Fibroblast of lung (primary cell): ENCODE measurements around the gene ARPC2. TPM values are rescaled to one million over a fixed set of nuclear protein-coding genes. Genes with fewer than 3 reads are reported as not detected.
A peak's percentile ranks its signal among the peaks of the same experiment; 100 is the strongest.

Experiments
- DNase-seq, 2 donors: peaks; one replicate each; pipeline versions ENCODE4 v3.0.0 to v3.0.0-alpha.2; 2010; ENCODE audit warnings: low read depth in 2 of 2
- H2AFZ ChIP-seq: 2 replicates; pipeline ENCODE4 v1.5.1; 2012; ENCODE audit warnings: low read length, control low read depth, inconsistent platforms
- H3K27ac ChIP-seq: 2 replicates; pipeline ENCODE4 v1.5.1; 2011; ENCODE audit warnings: low read length, control low read depth; ENCODE audit not compliant: insufficient read depth
- H3K27me3 ChIP-seq: 2 replicates; pipeline ENCODE4 v1.5.1; 2011; ENCODE audit warnings: mild to moderate bottlenecking, low read length; ENCODE audit not compliant: control insufficient read depth, insufficient read depth
- H3K36me3 ChIP-seq: 2 replicates; pipeline ENCODE4 v1.5.1; 2011; ENCODE audit warnings: low read length; ENCODE audit not compliant: control insufficient read depth, insufficient read depth
- H3K4me1 ChIP-seq: 2 replicates; pipeline ENCODE4 v1.5.1; 2011; ENCODE audit warnings: low read length; ENCODE audit not compliant: control insufficient read depth, insufficient read depth; ENCODE audit errors: extremely low read depth
- H3K4me2 ChIP-seq: 2 replicates; pipeline ENCODE4 v1.5.1; 2011; ENCODE audit warnings: low read length, control low read depth; ENCODE audit not compliant: insufficient read depth; ENCODE audit errors: extremely low read depth
- H3K4me3 ChIP-seq, 4 experiments: fragments of 200-600 bp in 1 of 4; sonication (generic) in 1 of 4; replicated peaks in 1 of 4; 2 replicates each; pipeline ENCODE4 v1.5.1; 2011 to 2016; ENCODE audit warnings: low read length in 4 of 4, low read depth in 3 of 4, mild to moderate bottlenecking in 3 of 4, control low read depth in 2 of 4, inconsistent platforms in 1 of 4, mixed read lengths in 1 of 4; ENCODE audit not compliant: insufficient read depth in 1 of 4; ENCODE audit errors: control extremely low read depth in 1 of 4
- H3K79me2 ChIP-seq: 2 replicates; pipeline ENCODE4 v1.5.1; 2012; ENCODE audit warnings: mild to moderate bottlenecking, low read length, inconsistent platforms; ENCODE audit not compliant: control insufficient read depth, insufficient read depth
- H3K9ac ChIP-seq: 2 replicates; pipeline ENCODE4 v1.5.1; 2011; ENCODE audit warnings: mild to moderate bottlenecking, low read length, control low read depth; ENCODE audit not compliant: insufficient read depth
- H3K9me3 ChIP-seq: 2 replicates; pipeline ENCODE4 v1.5.1; 2012; ENCODE audit warnings: low read depth, low read length; ENCODE audit not compliant: control insufficient read depth, insufficient read depth
- H4K20me1 ChIP-seq: 2 replicates; pipeline ENCODE4 v1.5.1; 2011; ENCODE audit warnings: low read length; ENCODE audit not compliant: control insufficient read depth, insufficient read depth; ENCODE audit errors: extremely low read depth
- EZH2 ChIP-seq: IDR thresholded peaks from 2 replicates; pipeline ENCODE4 v1.5.1; 2012; ENCODE audit warnings: low read length, control low read depth, mild to moderate bottlenecking; ENCODE audit errors: missing control alignments
- polyA plus RNA-seq, 2 donors: library from polyadenylated mRNA; depleted of rRNA in 1 of 2; stranded (reverse) in 1 of 2; unstranded in 1 of 2; fragments of >200 nt; gene quantifications; 2 replicates each; pipeline ENCODE4 v1.2.1, GENCODE V29; 2011 to 2012; ENCODE audit warnings: missing spikeins in 1 of 2
- total RNA-seq: library from RNA; depleted of rRNA; stranded (reverse); fragments of >200 nt; gene quantifications from 2 replicates; pipeline ENCODE4 v1.2.1, GENCODE V29; 2014
- TF ChIP-seq, protein P1 (sequence below), 2 donors: IDR thresholded peaks in 1 of 2; conservative IDR thresholded peaks in 1 of 2; 1 replicate in 1 of 2; 2 replicates in 1 of 2; pipeline ENCODE4 v1.5.1; 2011 to 2012; ENCODE audit warnings: low read length in 2 of 2, control low read depth in 1 of 2, inconsistent platforms in 1 of 2, low read depth in 1 of 2, mild to moderate bottlenecking in 1 of 2

The ARPC2 gene
- total and polyA plus RNA-seq, 2 donors (not counting 1 experiment from before 2014, with no cell fraction given) = 199 to 893 TPM

DNA sequence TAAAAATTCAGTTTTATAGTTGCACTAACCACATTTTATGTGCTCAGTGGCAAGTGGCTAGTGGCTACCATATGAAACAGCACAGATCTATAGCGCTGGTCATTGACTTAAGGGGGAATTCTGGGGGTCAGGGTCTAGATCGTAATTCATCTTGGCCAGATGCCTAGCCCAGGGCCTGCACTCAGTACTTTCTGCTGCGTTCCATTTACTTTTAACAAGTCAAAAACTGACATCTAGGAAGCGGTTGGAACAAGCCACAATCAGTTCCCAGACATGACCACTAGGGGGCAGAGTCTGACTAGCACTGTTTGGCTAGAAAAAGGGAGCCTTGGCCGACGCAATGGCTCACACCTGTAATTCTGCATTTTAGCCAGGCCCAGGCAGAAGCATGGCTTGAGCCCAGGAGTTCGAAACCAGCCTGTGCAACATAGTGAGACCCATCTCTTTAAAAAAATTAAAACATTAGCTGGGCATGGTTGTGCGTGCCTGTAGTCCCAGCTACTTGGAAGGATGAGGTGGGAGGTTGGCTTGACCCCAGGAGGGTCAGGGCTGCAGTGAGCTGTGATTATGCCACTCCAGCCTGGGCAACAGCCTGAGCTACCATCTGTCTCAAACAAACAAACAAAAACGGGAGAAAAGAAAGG, 84.3 kb downstream of the ARPC2 start:
- Histone ChIP-seq H3K4me1 (peaks cover 4% of the 10 kb centered on the region), H3K36me3 (no peaks in the 10 kb centered on the region), H3K4me2 (peak overlapping the region; percentile 32), H3K79me2 (no peaks in the 10 kb centered on the region), H3K9ac (no peak overlapping the region), H4K20me1 (no peaks in the 10 kb centered on the region), H3K9me3 (no peaks in the 10 kb centered on the region), H3K27ac (no peak overlapping the region), H3K4me3 (no peak overlapping the region), H3K27me3 (no peaks in the 10 kb centered on the region), H2AFZ (no peak overlapping the region)
- TF ChIP-seq, protein P1, sequence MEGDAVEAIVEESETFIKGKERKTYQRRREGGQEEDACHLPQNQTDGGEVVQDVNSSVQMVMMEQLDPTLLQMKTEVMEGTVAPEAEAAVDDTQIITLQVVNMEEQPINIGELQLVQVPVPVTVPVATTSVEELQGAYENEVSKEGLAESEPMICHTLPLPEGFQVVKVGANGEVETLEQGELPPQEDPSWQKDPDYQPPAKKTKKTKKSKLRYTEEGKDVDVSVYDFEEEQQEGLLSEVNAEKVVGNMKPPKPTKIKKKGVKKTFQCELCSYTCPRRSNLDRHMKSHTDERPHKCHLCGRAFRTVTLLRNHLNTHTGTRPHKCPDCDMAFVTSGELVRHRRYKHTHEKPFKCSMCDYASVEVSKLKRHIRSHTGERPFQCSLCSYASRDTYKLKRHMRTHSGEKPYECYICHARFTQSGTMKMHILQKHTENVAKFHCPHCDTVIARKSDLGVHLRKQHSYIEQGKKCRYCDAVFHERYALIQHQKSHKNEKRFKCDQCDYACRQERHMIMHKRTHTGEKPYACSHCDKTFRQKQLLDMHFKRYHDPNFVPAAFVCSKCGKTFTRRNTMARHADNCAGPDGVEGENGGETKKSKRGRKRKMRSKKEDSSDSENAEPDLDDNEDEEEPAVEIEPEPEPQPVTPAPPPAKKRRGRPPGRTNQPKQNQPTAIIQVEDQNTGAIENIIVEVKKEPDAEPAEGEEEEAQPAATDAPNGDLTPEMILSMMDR (conservative IDR thresholded peaks at IDR 0.05 in 1 of 2, IDR thresholded peaks at IDR 0.05 in 1 of 2; ENCODE audit: low read depth in 1 of 2, low read length in 2 of 2) = peak; percentile 96 to 98
- TF ChIP-seq EZH2 = no peak
- peak; percentile 61 to 83 for DNase-seq

Other genes with a start within 250 kb of the ARPC2 start
- gene TNS1, start 214.2 kb upstream of the ARPC2 start, total RNA-seq = 44.4 and 49.1 TPM in 2 replicates
- 13.9 and 47.1 TPM in 2 replicates for gene TNS1, start 214.2 kb upstream of the ARPC2 start, polyA plus RNA-seq
- gene RUFY4, start 147.9 kb upstream of the ARPC2 start, total RNA-seq = not detected in 2 replicates
- gene RUFY4, start 147.9 kb upstream of the ARPC2 start, polyA plus RNA-seq = not detected in 2 replicates
- not detected in 2 replicates for gene CXCR2, start 91.2 kb upstream of the ARPC2 start, total RNA-seq
- gene CXCR2, start 91.2 kb upstream of the ARPC2 start, polyA plus RNA-seq = not detected in 2 replicates
- not detected in 2 replicates for gene CXCR1, start 50.2 kb upstream of the ARPC2 start, total RNA-seq
- gene CXCR1, start 50.2 kb upstream of the ARPC2 start, polyA plus RNA-seq = not detected in 2 replicates
- under 0.01 TPM in 1 of 2 replicates, not detected in the other for gene GPBAR1, start 43.8 kb downstream of the ARPC2 start, total RNA-seq
- 0.02 TPM in 1 of 2 replicates, not detected in the other for gene GPBAR1, start 43.8 kb downstream of the ARPC2 start, polyA plus RNA-seq
- 110 and 139 TPM in 2 replicates for gene AAMP, start 52.9 kb downstream of the ARPC2 start, total RNA-seq
- 53.1 and 60.4 TPM in 2 replicates for gene AAMP, start 52.9 kb downstream of the ARPC2 start, polyA plus RNA-seq
- 21.3 and 27.7 TPM in 2 replicates for gene PNKD, start 53.3 kb downstream of the ARPC2 start, total RNA-seq
- gene PNKD, start 53.3 kb downstream of the ARPC2 start, polyA plus RNA-seq = 29.1 and 32.8 TPM in 2 replicates
- 168 and 235 TPM in 2 replicates for gene TMBIM1, start 75.3 kb downstream of the ARPC2 start, total RNA-seq
- gene TMBIM1, start 75.3 kb downstream of the ARPC2 start, polyA plus RNA-seq = 170 and 181 TPM in 2 replicates
- under 0.01 and 0.17 TPM in 2 replicates for gene CATIP, start 139.7 kb downstream of the ARPC2 start, total RNA-seq
- gene CATIP, start 139.7 kb downstream of the ARPC2 start, polyA plus RNA-seq = not detected in 2 replicates
- 0.17 and 0.26 TPM in 2 replicates for gene SLC11A1, start 165.1 kb downstream of the ARPC2 start, total RNA-seq
- gene SLC11A1, start 165.1 kb downstream of the ARPC2 start, polyA plus RNA-seq = 0.02 and 0.03 TPM in 2 replicates
- 40.6 and 45.4 TPM in 2 replicates for gene CTDSP1, start 182.7 kb downstream of the ARPC2 start, total RNA-seq
- gene CTDSP1, start 182.7 kb downstream of the ARPC2 start, polyA plus RNA-seq = 69.6 and 71.6 TPM in 2 replicates
- gene VIL1, start 201.9 kb downstream of the ARPC2 start, total RNA-seq = not detected in 2 replicates
- gene VIL1, start 201.9 kb downstream of the ARPC2 start, polyA plus RNA-seq = not detected in 2 replicates